Adrenal gland (tissue), 12 donors: Measurements from ENCODE around the gene G6PD. TPM values are rescaled to one million over a fixed set of nuclear protein-coding genes. Genes with fewer than 3 reads are reported as not detected.

Experiments
- DNase-seq, 7 donors: peaks; one replicate each; pipeline ENCODE4 v3.0.0-alpha.2; 2019 to 2020
- H3K27ac ChIP-seq, 5 donors: fragments of 200-600 bp; sonication (generic) in 4 of 5; 1 replicate in 3 of 5; 2 replicates in 2 of 5; pipeline versions ENCODE4 v1.5.1 to v1.8.0; 2016 to 2020; ENCODE audit warnings: mild to moderate bottlenecking in 1 of 5
- H3K27me3 ChIP-seq: fragments of 200-600 bp; 2 replicates; pipeline ENCODE4 v1.8.0; 2021
- H3K36me3 ChIP-seq, 2 donors: fragments of 200-600 bp; replicated peaks in 1 of 2; 1 replicate in 1 of 2; 2 replicates in 1 of 2; pipeline versions ENCODE4 v1.5.1 to v1.8.0; 2018 to 2022
- H3K4me1 ChIP-seq, 2 donors: fragments of 200-600 bp; replicated peaks in 1 of 2; 1 replicate in 1 of 2; 2 replicates in 1 of 2; pipeline versions ENCODE4 v1.5.1 to v1.8.0; 2018 to 2021
- H3K4me3 ChIP-seq, 4 donors: fragments of 200-600 bp; sonication (generic) in 3 of 4; one replicate each; pipeline ENCODE4 v1.5.1; 2016 to 2018
- H3K9me3 ChIP-seq, 3 donors: fragments of 200-600 bp; sonication (generic) in 1 of 3; replicated peaks in 1 of 3; 1 replicate in 2 of 3; 2 replicates in 1 of 3; pipeline versions ENCODE4 v1.5.1 to v1.8.0; 2016 to 2021
- POLR2A ChIP-seq, 2 donors: fragments of 450-650 bp; IDR thresholded peaks; one replicate each; pipeline ENCODE4 v1.6.1; 2017; ENCODE audit warnings: antibody characterized with exemption in 2 of 2, mild to moderate bottlenecking in 2 of 2, moderate library complexity in 1 of 2
- WGBS, 4 donors: extraction: QIAGEN DNeasy Blood & Tissue Kit in 2 of 4; methylation state at CpG; one replicate each; pipeline versions ENCODE4 v1.1.5 to v1.1.7; 2013 to 2017; 5-methylcytosine and 5-hydroxymethylcytosine counted together
- intact Hi-C, 2 donors: fragments of 100-400 bp; cut with DNase I; formaldehyde crosslinking; loops; one replicate each; pipeline versions ENCODE4 v1.14.1 to v1.15.0; 2022 to 2023
- polyA plus RNA-seq, 3 donors: library from polyadenylated mRNA; stranded (reverse); fragments of 200-250 nt in 2 of 3; fragments of 350-450 nt in 1 of 3; fragmentation: Illumina TruSeq in 1 of 3; extraction: RNeasy Lipid Tissue Mini Kit (QIAGEN cat#74804) in 1 of 3; gene quantifications; one replicate each; pipeline ENCODE4 v1.2.3, GENCODE V29; 2013 to 2014
- total RNA-seq, 9 donors: library from RNA; depleted of rRNA in 4 of 9; stranded (reverse); fragments of >200 nt in 4 of 9; fragments of 120-200 nt in 1 of 9; fragmentation: NEBNext Ultra II Directional in 1 of 9; extraction: Animal tissue kit (Norgen Biotek cat#: 25700) in 1 of 9; gene quantifications; one replicate each; pipeline versions ENCODE4 v1.1.0 to v1.2.4, GENCODE V29; 2013 to 2023
- TF ChIP-seq, protein P1 (sequence below), 6 experiments: fragments of 450-650 bp in 4 of 6; fragments of 200-600 bp in 2 of 6; sonication (generic) in 1 of 6; IDR thresholded peaks; 1 replicate in 5 of 6; 2 replicates in 1 of 6; pipeline versions ENCODE4 v1.5.1 to v1.8.0; 2016 to 2021; ENCODE audit warnings: antibody characterized with exemption in 6 of 6, mild to moderate bottlenecking in 2 of 6, moderate library complexity in 1 of 6
- donor health status: healthy with polysubstance abuse.
- donor health status: Bipolar disorder and iron deficiency.
- donor health status: DM: yes; HTN: yes; CAD: no.
- donor health status: DM: no; HTN: no; CAD: no.
- donor health status: DM: no; HTN: no; CAD: no.
- donor health status: DM: yes; HTN: yes; CAD: no.

G6PD gene
- total and polyA plus RNA-seq, 12 donors, result 22.1 to 124 (median 93.8) TPM

DNA sequence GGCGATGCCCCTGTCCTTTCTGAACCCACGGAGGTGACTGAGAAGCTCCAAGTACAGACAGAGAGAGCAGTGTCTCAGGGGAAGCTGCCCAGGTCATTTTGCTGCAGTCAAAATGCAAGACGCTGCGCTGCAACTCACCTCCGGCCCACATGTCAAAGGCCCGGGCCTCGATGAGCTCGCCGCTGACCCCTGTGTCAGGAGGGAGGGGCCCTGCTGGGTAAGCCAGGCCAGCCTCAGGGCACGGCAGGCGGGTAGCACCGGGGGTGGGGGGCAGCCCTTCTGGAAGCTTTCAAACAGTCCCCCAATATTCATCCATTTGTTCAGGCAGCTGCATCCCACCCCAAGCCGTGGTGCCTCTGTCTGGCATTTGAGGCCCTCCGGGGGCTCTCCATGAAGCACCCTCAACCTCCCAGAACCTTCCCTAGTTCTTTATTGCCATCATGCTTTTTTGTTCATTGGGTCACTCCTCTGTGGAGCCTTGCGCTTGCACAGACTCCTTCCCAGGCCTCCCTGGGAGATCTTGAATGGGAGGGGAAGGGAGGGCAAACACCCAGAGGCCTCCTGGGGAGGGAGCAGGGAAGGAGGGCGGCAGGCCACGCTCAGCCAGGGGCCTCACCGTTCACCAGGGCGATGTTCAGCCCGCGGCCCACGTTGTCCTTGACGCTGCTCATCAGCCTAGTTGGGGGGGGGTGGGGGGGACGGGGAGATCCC lies 38.8 kb downstream of the G6PD start:
- Histone ChIP-seq H3K4me3 (no peak overlapping the region), H3K27me3 (no peaks in the 10 kb centered on the region), H3K9me3 (no peaks in the 10 kb centered on the region), H3K27ac (no peak overlapping the region), H3K4me1 (no peaks in the 10 kb centered on the region), H3K36me3 (no peaks in the 10 kb centered on the region)
- DNase-seq, result no peak
- 58 to 85% (median 74%) methylated on average over 4 to 22 of the region's 24 CpGs for WGBS, 4 donors
- TF ChIP-seq POLR2A (IDR thresholded peaks at IDR 0.05), result no peak
- TF ChIP-seq, protein P1, sequence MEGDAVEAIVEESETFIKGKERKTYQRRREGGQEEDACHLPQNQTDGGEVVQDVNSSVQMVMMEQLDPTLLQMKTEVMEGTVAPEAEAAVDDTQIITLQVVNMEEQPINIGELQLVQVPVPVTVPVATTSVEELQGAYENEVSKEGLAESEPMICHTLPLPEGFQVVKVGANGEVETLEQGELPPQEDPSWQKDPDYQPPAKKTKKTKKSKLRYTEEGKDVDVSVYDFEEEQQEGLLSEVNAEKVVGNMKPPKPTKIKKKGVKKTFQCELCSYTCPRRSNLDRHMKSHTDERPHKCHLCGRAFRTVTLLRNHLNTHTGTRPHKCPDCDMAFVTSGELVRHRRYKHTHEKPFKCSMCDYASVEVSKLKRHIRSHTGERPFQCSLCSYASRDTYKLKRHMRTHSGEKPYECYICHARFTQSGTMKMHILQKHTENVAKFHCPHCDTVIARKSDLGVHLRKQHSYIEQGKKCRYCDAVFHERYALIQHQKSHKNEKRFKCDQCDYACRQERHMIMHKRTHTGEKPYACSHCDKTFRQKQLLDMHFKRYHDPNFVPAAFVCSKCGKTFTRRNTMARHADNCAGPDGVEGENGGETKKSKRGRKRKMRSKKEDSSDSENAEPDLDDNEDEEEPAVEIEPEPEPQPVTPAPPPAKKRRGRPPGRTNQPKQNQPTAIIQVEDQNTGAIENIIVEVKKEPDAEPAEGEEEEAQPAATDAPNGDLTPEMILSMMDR (IDR thresholded peaks at IDR 0.05), result no peak
- intact Hi-C loops, result no loop called here

DNA sequence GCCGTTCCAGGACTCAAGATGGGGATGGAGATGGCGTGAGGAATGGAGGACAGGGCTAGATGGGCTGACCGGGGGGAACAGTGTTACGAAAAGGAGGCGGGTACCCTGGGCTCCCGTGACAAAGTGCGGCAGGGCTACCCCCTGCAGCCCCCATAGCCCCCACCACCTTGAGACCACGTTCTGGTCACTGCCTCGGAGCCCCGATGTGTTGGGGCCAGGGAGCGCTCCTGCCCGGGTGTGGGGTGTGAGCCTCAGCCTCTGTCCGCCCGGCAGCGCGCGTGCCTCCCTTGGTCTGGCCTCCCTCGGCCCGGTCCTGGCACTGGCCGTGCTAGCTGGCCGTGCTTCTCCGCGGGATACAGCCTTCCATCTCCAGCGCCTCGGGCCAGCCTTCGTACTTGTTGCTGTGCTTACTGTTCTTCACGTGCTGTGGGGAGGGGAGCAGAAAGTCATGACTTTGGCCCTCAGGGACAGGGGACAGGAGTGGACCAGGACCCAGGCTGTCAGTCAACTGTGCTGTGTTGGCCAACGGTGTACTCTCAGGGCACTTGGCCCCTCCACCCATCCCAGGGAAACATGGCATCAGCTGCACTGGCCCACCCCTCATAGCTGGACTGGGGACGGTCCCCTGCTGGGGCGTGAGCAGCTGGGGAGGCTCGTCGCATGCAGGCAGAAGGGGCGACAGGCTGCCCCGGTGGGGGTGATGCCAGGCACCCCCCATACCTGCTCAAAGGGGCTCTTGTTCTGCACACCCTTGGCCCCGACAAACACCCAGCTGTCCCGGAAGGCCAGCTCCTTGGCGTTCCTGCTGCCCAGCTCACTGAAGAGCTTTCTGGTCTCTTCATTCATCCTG lies 39.9 kb downstream of the G6PD start:
- Histone ChIP-seq H3K27me3 (no peaks in the 10 kb centered on the region), H3K4me1 (no peaks in the 10 kb centered on the region), H3K27ac (no peak overlapping the region), H3K4me3 (no peak overlapping the region), H3K36me3 (no peaks in the 10 kb centered on the region), H3K9me3 (no peaks in the 10 kb centered on the region)
- no peak for DNase-seq
- no peak for TF ChIP-seq POLR2A (IDR thresholded peaks at IDR 0.05)
- TF ChIP-seq, protein P1 (IDR thresholded peaks at IDR 0.05), result no peak
- WGBS, 4 donors, result 92 to 100% (median 93%) methylated on average over 6 to 37 of the region's 37 CpGs
- intact Hi-C loops, result no loop called here

DNA sequence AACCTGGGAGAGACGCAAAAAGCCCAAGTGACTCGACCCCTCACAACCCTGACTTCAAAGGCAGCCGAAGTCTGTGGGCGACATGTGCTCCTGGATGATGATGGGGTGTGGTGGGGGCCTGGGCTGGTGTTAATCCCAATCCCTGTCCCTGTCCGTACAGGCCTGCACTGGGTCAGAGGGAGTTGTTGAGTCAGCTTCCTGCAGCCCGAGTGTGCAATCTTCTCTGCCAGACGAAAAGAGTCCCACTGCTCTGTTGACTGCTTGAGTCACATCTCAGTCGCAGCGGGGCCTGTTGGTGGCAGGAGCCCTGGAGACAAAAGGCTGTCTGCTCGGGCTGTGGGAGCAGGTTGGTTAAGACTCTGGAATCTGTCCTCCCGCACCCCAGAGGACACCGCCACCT lies 40.9 kb downstream of the G6PD start:
- intact Hi-C loops, result no loop called here
- Histone ChIP-seq H3K4me1 (no peaks in the 10 kb centered on the region), H3K9me3 (no peaks in the 10 kb centered on the region), H3K36me3 (no peaks in the 10 kb centered on the region), H3K27ac (peak overlapping the region in 1 of 5 donors; percentile 47), H3K4me3 (no peak overlapping the region), H3K27me3 (no peaks in the 10 kb centered on the region)
- no peak for TF ChIP-seq POLR2A (IDR thresholded peaks at IDR 0.05)
- TF ChIP-seq, protein P1 (IDR thresholded peaks at IDR 0.05), result no peak
- WGBS, 4 donors, result 60 to 86% (median 84%) methylated on average over 6 to 12 of the region's 12 CpGs
- peak in 1 of 7 donors; percentile 73 for DNase-seq

GRCh38 chrX:154502989-154503388 lies 43.7 kb downstream of the G6PD start:
- no peaks in the 10 kb centered on the region for H3K36me3 ChIP-seq
- no peaks in the 10 kb centered on the region for H3K4me1 ChIP-seq
- no peaks in the 10 kb centered on the region for H3K9me3 ChIP-seq
- intact Hi-C loops, result no loop called here
- no peak overlapping the region for H3K27ac ChIP-seq
- DNase-seq, result no peak
- TF ChIP-seq, protein P1 (IDR thresholded peaks at IDR 0.05), result no peak
- TF ChIP-seq POLR2A (IDR thresholded peaks at IDR 0.05), result no peak
- H3K27me3 ChIP-seq, result no peaks in the 10 kb centered on the region
- WGBS, 4 donors, result 79 to 94% (median 84%) methylated on average over 3 of the region's 3 CpGs
- no peak overlapping the region for H3K4me3 ChIP-seq
